ENCODE data around the gene OR6M1.

The OR6M1 gene

GRCh38 chr11:123806249-123806648 lies at the start of gene OR6M1:
Gene OR6M1, minus strand, starts transcription at chr11:123806349. Its CDS starts 0 bp downstream, at chr11:123806349.
- DNase-seq = no peak

- no peak for DNase-seq
Measured at GRCh38 chr11:123853038-123853437, 46.9 kb upstream of the OR6M1 start.

- no peak for DNase-seq
Measured at GRCh38 chr11:123852321-123852720, 46.2 kb upstream of the OR6M1 start.

GRCh38 chr11:123851110-123851509 lies 45.0 kb upstream of the OR6M1 start:
- DNase-seq = no peak

- peak; percentile 47 for DNase-seq
Measured at GRCh38 chr11:123841174-123841573, 35.0 kb upstream of the OR6M1 start.

GRCh38 chr11:123839131-123839530 lies 33.0 kb upstream of the OR6M1 start:
- DNase-seq = no peak

- DNase-seq = no peak
Measured at GRCh38 chr11:123838659-123839058, 32.5 kb upstream of the OR6M1 start.

GRCh38 chr11:123838199-123838598 lies 32.0 kb upstream of the OR6M1 start:
- DNase-seq = no peak

GRCh38 chr11:123833095-123833494 lies 26.9 kb upstream of the OR6M1 start:
- no peak for DNase-seq

- DNase-seq = no peak
Measured at GRCh38 chr11:123829745-123830144, 23.6 kb upstream of the OR6M1 start.

GRCh38 chr11:123822599-123822998 lies 16.4 kb upstream of the OR6M1 start:
- DNase-seq = no peak

GRCh38 chr11:123822032-123822431 lies 15.9 kb upstream of the OR6M1 start:
- DNase-seq = no peak

GRCh38 chr11:123815122-123815521 lies 9.0 kb upstream of the OR6M1 start:
- DNase-seq = no peak

- DNase-seq = no peak
Measured at GRCh38 chr11:123801765-123802164, 4.4 kb downstream of the OR6M1 start.

- DNase-seq = no peak
Measured at GRCh38 chr11:123800036-123800435, 6.1 kb downstream of the OR6M1 start.

GRCh38 chr11:123799438-123799837 lies 6.7 kb downstream of the OR6M1 start:
- DNase-seq = no peak

GRCh38 chr11:123798513-123799252 lies 7.5 kb downstream of the OR6M1 start:
- no peak for DNase-seq

- no peak for DNase-seq
Measured at GRCh38 chr11:123798079-123798478, 8.1 kb downstream of the OR6M1 start.

- DNase-seq = no peak
Measured at GRCh38 chr11:123797541-123797940, 8.6 kb downstream of the OR6M1 start.

- no peak for DNase-seq
Measured at GRCh38 chr11:123797114-123797513, 9.0 kb downstream of the OR6M1 start.

- DNase-seq = no peak
Measured at GRCh38 chr11:123796226-123796625, 9.9 kb downstream of the OR6M1 start.

GRCh38 chr11:123783536-123783935 lies 22.6 kb downstream of the OR6M1 start:
- no peak for DNase-seq

- no peak for DNase-seq
Measured at GRCh38 chr11:123778511-123778910, 27.6 kb downstream of the OR6M1 start.

- no peak for DNase-seq
Measured at GRCh38 chr11:123775715-123776549, 30.2 kb downstream of the OR6M1 start.

Measured in activated CD4-positive, alpha-beta T cell treated with anti-CD3 and anti-CD28 coated beads, Interleukin-10, Interleukin-2, amounts not matched to agents 100 ng/mL and 50 ng/mL, durations not matched to agents 16 hours and 8 hours (primary cell).